CD14-positive monocyte (primary cell): ENCODE results near the gene TCEAL4. TPM values are rescaled to one million over a fixed set of nuclear protein-coding genes. Genes with fewer than 3 reads are reported as not detected.

Experiments
- DNase-seq, 3 donors: peaks; one replicate each; pipeline ENCODE4 v3.0.0-alpha.2; 2011 to 2022
- H2AFZ ChIP-seq: 2 replicates; pipeline ENCODE4 v1.6.0; 2012; ENCODE audit warnings: mild to moderate bottlenecking, low read depth, low read length, inconsistent platforms; ENCODE audit not compliant: insufficient read depth, poor library complexity, severe bottlenecking
- H3K27ac ChIP-seq, 2 donors: 1 replicate in 1 of 2; 2 replicates in 1 of 2; pipeline ENCODE4 v1.5.1; 2012 to 2013; ENCODE audit warnings: low read length in 2 of 2, control low read depth in 1 of 2, inconsistent platforms in 1 of 2, low read depth in 1 of 2, mild to moderate bottlenecking in 1 of 2
- H3K27me3 ChIP-seq, 2 donors: one replicate each; pipeline versions ENCODE4 v1.6.0 to v1.6.1; 2011 to 2013; ENCODE audit warnings: low read length in 2 of 2; ENCODE audit not compliant: control insufficient read depth in 2 of 2, insufficient read depth in 2 of 2
- H3K36me3 ChIP-seq, 2 donors: replicated peaks in 1 of 2; 1 replicate in 1 of 2; 2 replicates in 1 of 2; pipeline versions ENCODE4 v1.5.1 to v1.6.1; 2012 to 2013; ENCODE audit warnings: low read length in 2 of 2, control low read depth in 1 of 2, inconsistent platforms in 1 of 2, mild to moderate bottlenecking in 1 of 2; ENCODE audit not compliant: insufficient read depth in 2 of 2, control insufficient read depth in 1 of 2
- H3K4me1 ChIP-seq, 2 donors: 1 replicate in 1 of 2; 2 replicates in 1 of 2; pipeline versions ENCODE4 v1.5.1 to v1.6.1; 2012 to 2013; ENCODE audit warnings: low read length in 2 of 2, control low read depth in 1 of 2, inconsistent platforms in 1 of 2, mild to moderate bottlenecking in 1 of 2, moderate library complexity in 1 of 2; ENCODE audit not compliant: insufficient read depth in 2 of 2, control insufficient read depth in 1 of 2
- H3K4me2 ChIP-seq: replicated peaks from 2 replicates; pipeline ENCODE3; 2012; ENCODE audit warnings: low read length, moderate library complexity, mild to moderate bottlenecking; ENCODE audit not compliant: poor library complexity, severe bottlenecking; ENCODE audit errors: extremely low read depth
- H3K4me3 ChIP-seq, 3 experiments: fragments of 200-600 bp in 1 of 3; sonication (generic) in 1 of 3; replicated peaks in 1 of 3; 1 replicate in 2 of 3; 2 replicates in 1 of 3; pipeline ENCODE4 v1.5.1; 2011 to 2013; ENCODE audit warnings: low read length in 3 of 3, mild to moderate bottlenecking in 3 of 3, control low read depth in 2 of 3, low read depth in 2 of 3, inconsistent platforms in 1 of 3, moderate library complexity in 1 of 3
- H3K79me2 ChIP-seq: 2 replicates; pipeline ENCODE4 v1.6.0; 2012; ENCODE audit warnings: mild to moderate bottlenecking, control low read depth, inconsistent platforms, low read length, moderate library complexity; ENCODE audit not compliant: insufficient read depth
- H3K9ac ChIP-seq: 2 replicates; pipeline ENCODE4 v1.6.0; 2017; ENCODE audit warnings: low read length, mild to moderate bottlenecking; ENCODE audit not compliant: insufficient read depth, poor library complexity, severe bottlenecking
- H3K9me3 ChIP-seq, 2 donors: replicated peaks in 1 of 2; 1 replicate in 1 of 2; 2 replicates in 1 of 2; pipeline versions ENCODE4 v1.5.1 to v1.6.1; 2012 to 2013; ENCODE audit warnings: low read length in 2 of 2, control low read depth in 1 of 2; ENCODE audit not compliant: control insufficient read depth in 1 of 2, insufficient read depth in 1 of 2
- H4K20me1 ChIP-seq: 2 replicates; pipeline ENCODE4 v1.6.0; 2012; ENCODE audit warnings: mild to moderate bottlenecking, low read length, control low read depth, moderate library complexity; ENCODE audit not compliant: insufficient read depth
- H3K27ac Mint-ChIP-seq, 7 donors: one replicate each; pipeline ENCODE4 v1.8.0; 2020; ENCODE audit warnings: mild to moderate bottlenecking in 7 of 7, mixed read lengths in 7 of 7, moderate library complexity in 6 of 7, inconsistent platforms in 2 of 7
- H3K27me3 Mint-ChIP-seq, 3 donors: one replicate each; pipeline ENCODE4 v1.8.0; 2021 to 2022; ENCODE audit warnings: low read depth in 3 of 3, mild to moderate bottlenecking in 3 of 3, mixed read lengths in 3 of 3, moderate library complexity in 3 of 3, inconsistent platforms in 1 of 3
- H3K36me3 Mint-ChIP-seq, 2 donors: one replicate each; pipeline ENCODE4 v1.8.0; 2020; ENCODE audit warnings: mixed read lengths in 2 of 2, inconsistent platforms in 1 of 2, mild to moderate bottlenecking in 1 of 2
- H3K4me1 Mint-ChIP-seq: one replicate; pipeline ENCODE4 v1.8.0; 2020; ENCODE audit warnings: mild to moderate bottlenecking, mixed read lengths
- H3K4me3 Mint-ChIP-seq, 2 donors: one replicate each; pipeline ENCODE4 v1.8.0; 2020; ENCODE audit warnings: mild to moderate bottlenecking in 2 of 2, mixed read lengths in 2 of 2, moderate library complexity in 1 of 2
- H3K9me3 Mint-ChIP-seq, 7 donors: one replicate each; pipeline ENCODE4 v1.8.0; 2020 to 2022; ENCODE audit warnings: mixed read lengths in 7 of 7, mild to moderate bottlenecking in 6 of 7, moderate library complexity in 6 of 7, inconsistent platforms in 2 of 7
- CTCF ChIP-seq: fragments of 200-600 bp; IDR thresholded peaks from one replicate; pipeline ENCODE4 v1.8.0; 2022; ENCODE audit warnings: antibody characterized with exemption, mild to moderate bottlenecking
- WGBS: methylation state at CpG from one replicate; pipeline ENCODE4 v1.1.5; 2013; ENCODE audit warnings: missing lambda C conversion rate; ENCODE audit not compliant: insufficient coverage; 5-methylcytosine and 5-hydroxymethylcytosine counted together
- intact Hi-C, 2 donors: fragments of 100-400 bp; cut with micrococcal nuclease; formaldehyde crosslinking; loops; one replicate each; pipeline versions ENCODE4 v1.15.0 to v1.15.1; 2023
- polyA plus RNA-seq, 3 donors: library from polyadenylated mRNA; depleted of rRNA in 1 of 3; unstranded in 2 of 3; stranded (reverse) in 1 of 3; fragments of 300-500 nt in 2 of 3; fragments of >200 nt in 1 of 3; fragmentation: Illumina TruSeq in 2 of 3; gene quantifications; 1 replicate in 2 of 3; 2 replicates in 1 of 3; pipeline ENCODE4 v1.2.3, GENCODE V29; 2012 to 2021

TCEAL4 gene
- polyA plus RNA-seq, 3 donors = 3.0 to 10.7 (median 8.5) TPM

GRCh38 chrX:103631145-103631544, 45.8 kb downstream of the TCEAL4 start:
- intact Hi-C loops = no loop called here
- Mint-ChIP-seq H3K4me1 (peaks cover 14% of the 10 kb centered on the region), H3K27ac (no peak overlapping the region), H3K36me3 (no peaks in the 10 kb centered on the region), H3K4me3 (no peak overlapping the region), H3K27me3 (peaks cover 0 to 4% (median 0%) of the 10 kb centered on the region in 3 donors), H3K9me3 (peaks cover 0 to 2% (median 0%) of the 10 kb centered on the region in 7 donors)
- DNase-seq = no peak
- Histone ChIP-seq H3K9me3 (no peaks in the 10 kb centered on the region), H3K27ac (no peak overlapping the region), H3K27me3 (no peaks in the 10 kb centered on the region), H3K4me3 (no peak overlapping the region), H3K79me2 (no peaks in the 10 kb centered on the region), H4K20me1 (no peaks in the 10 kb centered on the region), H3K4me2 (no peak overlapping the region), H3K4me1 (peaks cover 0 to 5% of the 10 kb centered on the region in 2 donors), H2AFZ (no peak overlapping the region), H3K36me3 (no peaks in the 10 kb centered on the region), H3K9ac (no peak overlapping the region)
- WGBS = 100% methylated on average over 2 of the region's 5 CpGs
- TF ChIP-seq CTCF = no peak

GRCh38 chrX:103635436-103635835, 50.1 kb downstream of the TCEAL4 start:
- Histone ChIP-seq H3K4me2 (no peak overlapping the region), H3K9ac (no peak overlapping the region), H3K79me2 (no peaks in the 10 kb centered on the region), H3K36me3 (no peaks in the 10 kb centered on the region), H3K4me1 (no peaks in the 10 kb centered on the region), H3K9me3 (no peaks in the 10 kb centered on the region), H3K4me3 (no peak overlapping the region), H2AFZ (no peak overlapping the region), H3K27me3 (no peaks in the 10 kb centered on the region), H4K20me1 (no peaks in the 10 kb centered on the region), H3K27ac (no peak overlapping the region)
- Mint-ChIP-seq H3K4me1 (no peaks in the 10 kb centered on the region), H3K27me3 (peaks cover 0 to 2% (median 1%) of the 10 kb centered on the region in 3 donors), H3K36me3 (no peaks in the 10 kb centered on the region), H3K9me3 (peaks cover 0 to 2% (median 0%) of the 10 kb centered on the region in 7 donors), H3K27ac (peak overlapping the region in 1 of 7 donors; percentile 5), H3K4me3 (no peak overlapping the region)
- intact Hi-C loops = no loop called here
- no peak for DNase-seq
- no peak for TF ChIP-seq CTCF
- WGBS = no CpG with 5 or more reads among the region's 2 CpGs

Other genes with a start within 250 kb of the TCEAL4 start
- gene TCEAL9, start 229.0 kb upstream of the TCEAL4 start, polyA plus RNA-seq = 1 to 10 TPM in 1 of 3 donors, under 1 TPM in 2; 0.49 to 2.2 (median 0.49) TPM
- gene BEX3, start 209.0 kb upstream of the TCEAL4 start, polyA plus RNA-seq = 1 to 10 TPM in 2 of 3 donors, under 1 TPM in 1; 0.49 to 2.7 (median 2.0) TPM
- gene RAB40A, start 66.0 kb upstream of the TCEAL4 start, polyA plus RNA-seq = not detected
- 1 to 10 TPM; 1.8 to 3.7 (median 2.1) TPM for gene TCEAL3, start 22.4 kb downstream of the TCEAL4 start, polyA plus RNA-seq
- 10 to 100 TPM in 1 of 3 donors, 1 to 10 TPM in 2; 5.5 to 11.4 (median 5.8) TPM for gene TCEAL1, start 43.5 kb downstream of the TCEAL4 start, polyA plus RNA-seq
- 10 to 100 TPM; 83.5 to 86.4 (median 83.9) TPM for gene MORF4L2, start 101.2 kb downstream of the TCEAL4 start, polyA plus RNA-seq
- gene TMEM31, start 125.4 kb downstream of the TCEAL4 start, polyA plus RNA-seq = not detected
- not detected for gene PLP1, start 191.3 kb downstream of the TCEAL4 start, polyA plus RNA-seq
- gene RAB9B, start 246.7 kb downstream of the TCEAL4 start, polyA plus RNA-seq = under 1 TPM in 2 of 3 donors, not detected in 1; 0.01 to 0.08 TPM